Activated T-helper 1 cell treated with Interleukin-2 at 50 U/mL for 16 hours (primary cell): Measurements from ENCODE around the gene LONP2.
"Not testable (repeated sequence)": the region's sequence is repeated elsewhere in the genome, so short reads cannot be mapped to it uniquely, and the experiment has no call there.

Source experiments
- DNase-seq: peaks from one replicate; pipeline ENCODE4 v3.0.0-alpha.2; 2020; ENCODE audit warnings: low read depth

LONP2 gene

DNA sequence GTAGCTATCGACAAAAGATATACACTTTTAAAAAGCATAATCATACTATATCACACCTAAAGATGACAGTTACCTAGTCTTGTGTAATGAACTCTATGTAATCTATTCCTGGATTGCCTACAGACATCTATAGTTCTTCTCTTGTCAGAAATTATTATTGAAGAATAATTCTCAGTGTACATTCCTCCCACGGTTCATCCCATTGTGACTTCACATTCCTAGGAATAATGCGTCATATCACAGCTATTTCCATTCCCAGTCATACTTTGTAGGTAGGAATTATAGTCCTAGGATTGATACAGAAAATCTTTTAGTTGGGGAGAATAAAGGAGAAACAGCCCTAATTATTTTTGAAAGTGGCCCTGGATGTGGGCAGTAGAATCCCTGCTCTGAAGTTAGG, 47.2 kb downstream of the LONP2 start:
- no peak for DNase-seq

DNA sequence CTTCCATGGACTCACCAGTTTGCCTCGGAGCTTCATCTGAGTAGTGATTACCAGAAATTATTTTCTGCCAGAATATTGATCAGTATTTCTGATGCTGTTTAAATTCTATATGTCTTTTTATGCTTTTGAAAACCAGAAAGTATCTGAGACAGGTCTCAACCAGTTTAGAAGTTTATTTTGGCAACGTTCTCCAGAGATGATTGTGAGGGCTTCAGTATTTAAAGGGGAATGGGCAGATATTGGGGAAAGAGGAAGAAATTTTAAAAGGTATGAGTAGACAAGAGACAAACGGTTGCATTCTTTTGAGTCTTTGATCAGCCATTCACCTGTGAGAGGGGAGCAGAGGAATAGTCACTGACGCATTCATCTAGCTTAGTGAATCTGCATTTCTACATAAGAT, 47.7 kb downstream of the LONP2 start:
- no peak for DNase-seq

DNA sequence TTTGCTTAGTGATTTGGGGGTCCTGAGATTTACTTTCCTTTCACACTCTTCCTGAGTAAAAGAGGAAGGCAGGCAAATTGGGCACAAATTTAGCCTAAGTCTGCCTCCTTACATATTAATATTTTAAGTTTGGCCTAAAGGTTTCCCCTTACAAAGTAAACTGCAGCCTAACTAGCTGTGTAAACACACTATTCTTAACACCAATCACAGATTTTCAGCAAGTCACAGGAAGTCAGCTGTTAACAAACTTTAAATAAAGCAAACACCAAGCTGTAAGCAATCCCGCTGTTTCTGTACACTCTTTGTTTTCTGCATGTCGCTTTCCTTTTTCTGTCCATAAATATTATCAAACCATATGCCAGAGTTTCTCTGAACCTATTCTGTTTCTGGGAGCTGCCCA, 48.4 kb downstream of the LONP2 start:
- no peak for DNase-seq

DNA sequence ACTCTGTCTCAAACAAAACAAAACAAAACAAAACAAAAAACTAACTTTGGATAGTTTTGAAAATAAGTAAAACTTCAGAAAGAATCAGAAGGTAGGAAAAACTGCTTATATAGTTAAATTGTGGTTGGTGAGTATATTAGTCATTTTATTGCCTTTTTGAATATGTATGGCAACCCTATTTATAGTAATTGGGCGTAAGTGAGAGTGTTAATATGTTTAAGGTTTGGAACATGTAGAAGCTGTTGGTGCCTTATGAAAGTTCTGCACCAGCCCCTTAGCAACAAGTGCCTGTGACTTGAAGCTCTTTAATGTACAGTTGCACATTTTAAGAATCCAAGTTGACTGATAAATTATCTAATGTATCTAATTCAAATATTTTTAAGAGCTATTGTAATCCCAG, 50.6 kb downstream of the LONP2 start:
- no peak for DNase-seq

DNA sequence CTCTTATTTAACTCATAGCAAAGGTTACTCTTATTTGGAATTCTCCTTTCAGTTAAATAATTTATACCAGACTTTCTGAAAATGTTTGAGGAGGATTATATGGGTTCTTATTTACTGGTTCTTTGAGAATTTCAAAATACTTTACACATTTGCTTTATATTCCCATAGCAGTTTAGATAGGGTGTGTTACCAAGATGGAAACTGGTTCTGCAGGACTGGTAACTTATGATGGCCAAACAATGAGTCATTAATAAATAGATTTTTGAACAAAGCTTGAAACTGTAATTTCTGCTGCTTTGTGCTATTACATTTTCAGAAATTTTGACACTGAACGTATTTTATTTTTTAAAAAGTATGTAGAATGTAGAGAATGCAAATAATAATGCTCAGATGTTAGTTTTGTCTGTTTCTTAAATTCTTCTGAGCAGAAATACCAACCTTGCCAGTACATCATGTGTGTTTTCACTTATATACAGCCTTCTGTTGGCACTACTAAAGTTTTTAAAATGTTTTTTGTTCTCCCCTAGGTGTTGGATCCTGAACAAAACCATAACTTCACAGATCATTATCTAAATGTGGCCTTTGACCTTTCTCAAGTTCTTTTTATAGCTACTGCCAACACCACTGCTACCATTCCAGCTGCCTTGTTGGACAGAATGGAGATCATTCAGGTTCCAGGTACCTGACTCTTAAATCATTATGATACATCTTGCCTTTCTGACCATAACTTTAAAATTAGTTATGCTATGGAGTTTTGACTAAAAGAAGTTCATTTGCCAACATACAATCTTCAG, 51.6 kb downstream of the LONP2 start:
- DNase-seq: no peak

DNA sequence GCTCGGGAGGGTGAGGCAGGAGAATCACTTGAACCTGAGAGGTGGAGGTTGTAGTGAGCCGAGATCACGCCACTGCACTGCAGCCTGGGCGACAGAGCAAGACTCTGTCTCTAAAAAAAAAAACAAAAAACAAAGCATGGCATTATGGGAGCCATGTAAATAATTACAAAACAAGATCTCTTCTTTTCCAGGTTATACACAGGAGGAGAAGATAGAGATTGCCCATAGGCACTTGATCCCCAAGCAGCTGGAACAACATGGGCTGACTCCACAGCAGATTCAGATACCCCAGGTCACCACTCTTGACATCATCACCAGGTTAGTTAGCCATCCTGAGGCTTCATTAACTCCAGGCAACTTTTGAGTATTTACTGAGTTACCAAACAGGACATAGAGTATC, 55.4 kb downstream of the LONP2 start:
- DNase-seq: no peak

DNA sequence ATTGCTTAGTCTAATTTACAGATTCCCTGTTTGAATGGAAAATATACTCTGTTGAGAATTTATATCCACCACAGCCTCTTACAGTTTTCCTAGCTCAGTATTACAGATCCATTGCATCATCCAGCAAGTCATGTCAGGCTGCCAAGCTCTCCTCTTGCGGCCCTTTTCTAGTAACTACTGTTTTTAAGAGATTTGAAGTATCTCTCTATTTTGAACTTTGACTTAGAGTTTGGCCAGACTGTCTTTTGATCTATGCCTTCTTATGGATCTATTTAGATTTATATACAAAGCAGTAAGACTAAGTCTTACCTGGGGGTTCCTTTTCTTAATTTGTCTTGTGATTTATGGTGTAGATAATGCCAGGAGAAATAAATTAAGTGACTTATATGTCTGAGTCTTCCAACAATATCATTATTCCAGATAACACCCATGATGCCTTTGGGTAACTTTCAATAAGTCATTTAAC, 56.3 kb downstream of the LONP2 start:
- DNase-seq: no peak

DNA sequence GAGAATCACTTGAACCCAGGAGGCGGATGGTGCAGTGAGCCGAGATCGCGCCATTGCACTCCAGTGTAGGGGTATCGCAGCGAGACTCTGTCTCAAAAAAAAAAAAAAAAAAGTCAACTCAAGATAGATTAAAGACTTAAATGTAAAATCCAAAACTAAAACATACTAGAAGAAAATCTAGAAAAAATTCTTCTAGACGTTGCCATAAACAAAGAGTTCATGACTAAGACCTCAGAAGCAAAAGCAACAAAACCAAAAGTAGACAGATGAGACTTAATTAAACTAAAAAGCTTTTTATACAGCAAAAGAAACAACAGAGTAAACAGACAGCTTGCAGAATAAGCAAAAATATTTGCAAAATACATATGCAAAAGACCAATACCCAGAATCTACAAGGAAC, 64.4 kb downstream of the LONP2 start:
- DNase-seq: no peak

DNA sequence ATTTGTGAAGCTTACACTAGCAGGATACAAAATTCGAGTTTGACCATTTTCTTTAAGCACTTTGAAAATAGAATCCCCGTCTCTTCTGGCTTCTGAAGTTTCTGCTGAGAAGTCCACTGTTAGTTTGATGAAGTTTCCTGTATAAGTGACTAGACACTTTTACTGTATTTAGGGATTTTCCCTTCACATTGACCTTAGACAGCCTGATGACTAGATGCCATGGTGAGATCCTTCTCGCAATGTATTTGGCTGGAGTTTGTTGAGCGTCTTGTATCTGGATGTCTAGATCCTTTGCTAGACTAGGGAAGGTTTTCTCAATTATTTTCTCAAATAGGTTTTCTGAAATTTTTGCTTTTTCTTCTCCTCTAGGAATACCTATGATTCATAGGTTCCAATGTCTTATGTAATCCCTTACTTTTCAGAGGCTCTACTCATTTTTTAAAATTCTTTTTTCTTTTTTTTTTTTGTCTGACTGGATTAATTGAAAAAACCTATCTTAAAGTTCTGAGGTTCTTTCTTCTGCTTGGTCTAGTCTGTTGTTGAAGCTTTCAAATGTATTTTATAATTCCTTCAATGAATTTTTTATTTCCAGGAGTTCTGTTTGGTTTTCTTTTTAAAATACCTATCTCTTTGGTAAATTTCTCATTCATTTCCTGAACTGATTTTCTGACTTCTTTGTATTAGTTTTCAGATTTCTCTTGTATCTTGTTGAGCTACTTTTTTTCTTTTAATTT, 67.0 kb downstream of the LONP2 start:
- no peak for DNase-seq

DNA sequence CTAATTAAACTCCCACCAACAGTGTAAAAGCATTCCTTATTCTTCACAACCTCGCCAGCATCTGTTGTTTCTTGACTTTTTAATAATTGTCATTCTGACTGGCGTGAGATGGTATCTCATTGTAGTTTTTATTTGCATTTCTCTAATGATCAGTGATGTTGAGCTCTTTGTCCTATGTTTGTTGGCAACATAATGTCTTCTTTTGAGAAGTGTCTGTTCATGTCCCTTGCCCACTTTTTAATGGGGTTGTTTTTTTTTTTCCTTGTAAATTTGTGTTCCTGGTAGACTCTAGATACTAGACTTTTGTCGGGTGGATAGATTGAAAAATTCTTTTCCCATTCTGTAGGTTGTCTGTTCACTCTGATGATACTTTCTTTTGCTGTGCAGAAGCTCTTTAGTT, 69.8 kb downstream of the LONP2 start:
- not testable (repeated sequence) for DNase-seq

DNA sequence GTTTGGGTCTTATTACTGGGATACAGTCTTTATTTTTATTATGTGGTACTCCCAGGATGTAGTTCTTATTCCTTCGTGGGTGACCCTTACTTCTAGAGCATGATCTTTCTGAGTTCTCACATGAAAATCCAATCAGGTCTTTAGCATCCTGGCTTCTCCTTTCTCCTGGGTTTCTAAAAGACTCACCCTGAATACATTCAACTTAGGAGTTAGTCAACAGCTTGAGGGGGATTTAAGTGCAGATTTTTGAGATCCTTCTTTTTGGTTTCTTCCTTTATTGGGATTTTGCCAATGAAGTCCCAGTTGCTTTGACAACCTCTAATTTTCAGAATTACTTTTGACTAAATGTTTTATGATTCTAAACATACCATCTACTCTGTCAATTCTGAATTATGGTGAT, 72.9 kb downstream of the LONP2 start:
- no peak for DNase-seq

DNA sequence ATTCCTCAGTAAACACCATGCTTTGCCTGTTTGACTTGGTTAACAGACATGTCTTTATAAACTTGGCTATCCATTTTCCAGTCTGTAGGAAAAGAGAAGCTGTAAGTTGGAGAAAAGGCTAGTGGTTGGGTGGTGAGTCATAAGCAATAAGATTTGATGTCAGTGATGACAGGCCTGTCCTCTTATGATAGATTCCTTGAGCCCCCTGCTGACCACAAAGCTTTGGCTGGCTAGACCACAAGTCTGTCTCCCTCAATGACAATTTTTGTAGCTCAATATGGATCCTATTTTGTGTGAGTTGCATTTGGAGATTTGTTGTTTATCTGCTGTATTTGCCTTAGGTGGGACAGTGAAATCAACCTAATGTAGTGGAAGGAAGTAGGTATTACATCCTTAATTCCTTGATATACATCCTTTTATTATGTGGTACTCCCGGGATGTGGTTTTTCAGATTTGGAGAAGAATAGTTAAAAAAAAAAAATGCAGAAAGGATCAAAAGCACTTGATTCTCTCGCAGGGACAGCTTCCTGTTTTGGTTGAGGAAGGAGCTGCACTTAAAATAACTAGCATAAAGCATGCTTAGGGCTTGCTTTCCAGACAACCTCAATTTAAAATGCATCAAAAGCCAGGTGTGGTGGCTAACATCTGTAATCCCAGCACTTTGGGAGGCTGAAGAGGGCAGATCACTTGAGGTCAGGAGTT, 73.7 kb downstream of the LONP2 start:
- DNase-seq: no peak

DNA sequence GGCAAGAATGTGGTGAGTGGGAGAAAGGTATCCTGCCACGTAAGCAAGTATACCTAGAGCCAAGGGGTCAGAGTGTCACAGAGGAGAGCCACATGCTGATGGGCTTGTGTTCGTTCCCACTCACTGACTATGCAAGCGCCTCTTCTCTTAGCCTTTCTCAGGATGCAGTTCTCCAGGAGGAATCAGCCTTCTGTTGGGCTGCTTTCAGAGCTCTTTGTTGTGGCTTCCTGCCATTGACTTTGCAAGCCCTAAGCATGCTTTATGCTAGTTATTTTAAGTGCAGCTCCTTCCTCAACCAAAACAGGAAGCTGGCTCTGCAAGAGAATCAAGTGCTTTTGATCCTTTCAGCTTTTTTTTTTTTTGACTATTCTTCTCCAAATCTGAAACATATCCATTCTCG, 74.5 kb downstream of the LONP2 start:
- DNase-seq: peak; percentile 1

DNA sequence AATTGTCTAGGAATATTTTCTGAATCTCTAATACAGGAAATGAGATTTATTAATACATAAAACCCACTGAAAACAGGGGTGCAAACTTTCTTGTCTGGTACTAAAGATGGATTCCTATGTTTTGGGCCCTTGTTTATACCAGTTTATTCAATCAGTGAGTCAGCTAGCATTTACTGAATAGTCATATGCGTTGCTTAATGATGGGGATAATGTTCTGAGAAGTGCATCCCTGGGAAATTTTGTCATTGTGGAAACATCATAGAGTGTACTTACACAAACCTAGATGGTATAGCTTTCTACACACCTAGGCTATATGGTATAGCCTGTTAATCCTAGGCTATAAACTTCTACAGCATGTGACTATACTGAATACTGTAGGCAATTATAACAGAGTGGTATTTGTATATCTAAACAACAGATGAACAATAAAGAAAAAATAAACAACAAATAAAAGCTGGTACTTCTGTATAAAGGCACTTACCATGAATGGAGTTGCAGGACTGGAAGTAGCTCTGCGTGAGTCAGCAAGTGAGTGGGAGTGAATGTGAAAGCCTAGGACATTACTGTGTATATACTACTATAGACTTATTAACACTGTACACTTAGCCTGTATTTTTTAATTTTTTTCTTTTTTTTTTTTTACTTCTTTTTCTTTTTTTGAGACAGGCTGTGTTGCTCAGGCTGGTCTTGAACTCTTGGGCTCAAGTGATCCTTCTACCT, 77.4 kb downstream of the LONP2 start:
- DNase-seq: no peak

DNA sequence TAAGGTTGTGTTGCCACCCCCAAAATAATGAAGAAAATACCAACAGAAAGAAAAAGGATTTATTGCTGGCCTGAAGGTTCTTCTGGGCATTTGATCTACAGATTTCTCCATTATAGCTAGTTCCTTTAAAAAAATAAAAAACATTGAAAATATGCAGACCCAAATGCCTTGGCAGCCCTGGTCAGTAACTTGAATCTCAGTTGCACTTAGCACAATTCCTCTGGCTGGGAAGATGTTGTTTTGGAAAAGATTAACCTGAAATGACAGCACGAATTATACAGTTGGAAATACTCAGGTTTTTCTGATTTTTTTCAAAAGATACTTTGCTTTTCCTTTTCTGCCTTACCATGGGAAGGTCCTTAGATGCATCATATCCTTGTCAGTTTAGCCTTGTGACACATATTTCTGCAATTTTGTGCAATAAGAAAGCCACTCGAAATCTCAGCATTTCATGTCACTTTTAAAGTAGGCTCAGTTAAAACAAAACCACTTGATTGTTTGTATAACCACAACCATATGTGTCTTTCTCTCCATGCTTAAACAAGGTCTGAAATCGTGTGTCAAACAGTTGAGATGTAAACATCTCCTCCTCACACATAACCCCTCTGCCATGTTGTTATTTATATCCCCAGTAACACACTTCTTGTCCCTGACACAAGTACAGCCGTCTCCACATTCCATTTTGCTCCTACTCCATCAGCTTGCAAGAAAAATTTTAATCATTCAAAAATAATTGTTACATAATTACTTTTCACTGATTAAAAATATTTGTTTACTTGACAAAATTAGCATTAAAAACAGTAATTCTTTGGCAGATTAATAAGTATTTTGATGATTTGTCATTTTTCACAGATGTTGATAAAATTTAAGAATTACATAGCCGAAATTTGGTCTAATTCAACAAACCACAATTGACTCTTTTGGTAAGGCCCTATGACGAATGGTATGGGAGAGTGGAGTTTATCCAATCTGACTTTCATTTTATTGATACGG, 80.0 kb downstream of the LONP2 start:
- no peak for DNase-seq

DNA sequence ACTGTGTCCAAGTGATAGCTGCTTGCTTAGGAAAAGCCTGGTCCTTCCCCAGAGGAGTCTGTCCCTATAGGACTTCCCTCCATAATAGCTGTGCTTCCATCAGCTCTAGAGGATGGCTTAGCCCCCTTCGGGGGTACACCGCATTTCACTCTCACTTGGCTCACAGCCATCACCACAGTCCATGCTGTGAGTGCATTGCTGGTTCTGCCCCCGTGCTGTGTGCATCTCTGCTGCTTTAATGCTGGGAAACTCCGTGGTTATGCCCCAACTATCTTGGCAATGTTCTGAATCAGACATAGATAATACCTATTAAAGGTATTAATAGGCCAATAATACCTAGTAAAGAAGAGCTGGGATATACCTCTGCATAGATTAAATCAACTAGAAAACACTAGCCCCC, 82.8 kb downstream of the LONP2 start:
- no peak for DNase-seq

DNA sequence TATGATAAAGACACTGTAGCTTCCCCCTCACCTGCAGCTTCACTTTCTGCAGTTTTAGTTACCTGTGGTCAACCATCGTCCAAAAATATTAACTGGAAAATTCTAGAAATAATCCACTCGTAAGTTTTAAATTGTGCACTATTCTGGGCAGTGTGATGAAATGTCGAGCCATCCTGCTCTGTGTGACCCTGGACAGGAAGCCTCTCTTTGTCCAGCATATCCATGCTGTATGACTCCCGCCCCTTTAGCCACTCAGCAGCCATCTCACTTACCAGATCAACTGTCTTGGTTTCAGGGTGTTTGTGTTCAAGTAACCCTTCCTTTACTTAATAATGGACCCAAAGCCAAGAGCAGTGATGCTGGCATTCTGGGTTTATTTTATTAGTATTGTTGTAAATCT, 85.0 kb downstream of the LONP2 start:
- DNase-seq: no peak

DNA sequence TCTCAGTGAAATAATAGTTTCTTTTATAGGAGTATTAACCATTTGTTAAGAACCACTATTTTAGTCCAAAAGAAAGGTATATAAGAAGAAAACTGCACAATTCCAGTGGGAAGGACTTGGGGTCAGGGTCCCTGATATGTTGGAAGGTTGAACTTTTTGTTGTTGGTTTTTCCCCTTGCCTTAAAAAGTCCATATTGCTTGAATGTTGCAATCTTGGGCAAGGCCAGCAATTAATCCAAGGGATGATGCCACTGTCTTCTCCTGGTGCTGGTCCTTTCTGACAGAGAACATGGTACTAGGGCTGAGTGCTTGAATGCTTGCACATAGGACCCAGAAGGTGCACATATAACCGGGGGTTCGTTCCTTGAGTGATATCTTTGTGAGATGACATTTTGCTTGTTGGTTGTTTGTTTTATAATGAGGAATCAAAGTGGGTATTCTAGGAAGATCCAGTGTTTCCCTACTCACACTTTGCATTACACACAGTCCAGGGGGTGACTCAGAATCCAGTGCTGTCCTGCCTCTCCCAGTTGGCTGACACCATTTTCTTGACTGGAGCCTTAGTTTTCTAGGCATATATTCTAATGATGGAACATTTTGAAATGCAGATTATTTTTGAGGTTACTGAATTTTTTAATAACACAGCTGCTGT, 86.2 kb downstream of the LONP2 start:
- no peak for DNase-seq

DNA sequence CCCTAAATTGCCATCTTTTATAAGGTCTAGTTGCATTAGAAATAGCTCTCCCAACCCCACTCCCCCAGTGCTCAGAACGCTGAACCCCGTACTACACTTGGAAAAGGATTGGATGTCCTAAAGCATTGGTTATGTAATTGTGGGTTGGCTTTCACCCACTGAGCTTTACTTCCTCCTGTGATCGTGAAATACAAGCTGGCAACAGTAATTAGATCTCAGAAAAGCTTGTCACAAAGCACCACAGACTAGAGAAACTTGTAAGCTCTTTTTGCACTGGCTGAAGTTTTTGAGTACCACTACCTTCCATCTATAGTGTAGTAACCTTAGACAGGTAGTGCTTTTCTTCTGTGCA, 86.7 kb downstream of the LONP2 start:
- DNase-seq: no peak

DNA sequence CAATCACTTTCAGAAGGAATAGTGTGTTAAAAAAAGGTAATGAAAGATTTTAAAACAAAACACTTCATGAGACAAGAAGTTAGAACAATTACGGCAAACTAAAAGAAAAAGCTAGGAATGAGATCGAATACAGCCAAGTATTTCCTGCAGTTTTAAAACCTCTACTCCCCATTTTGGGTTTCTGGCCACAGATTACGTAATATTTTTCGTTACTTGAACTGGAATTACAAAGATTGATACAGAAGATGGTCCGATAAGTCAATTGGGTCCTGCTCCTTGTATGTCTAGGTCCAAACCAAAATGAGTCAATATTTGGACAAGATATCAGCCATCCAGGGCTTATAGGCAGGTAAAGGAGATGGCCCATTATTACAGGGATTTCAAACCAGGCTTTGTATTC, 88.9 kb downstream of the LONP2 start:
- no peak for DNase-seq

DNA sequence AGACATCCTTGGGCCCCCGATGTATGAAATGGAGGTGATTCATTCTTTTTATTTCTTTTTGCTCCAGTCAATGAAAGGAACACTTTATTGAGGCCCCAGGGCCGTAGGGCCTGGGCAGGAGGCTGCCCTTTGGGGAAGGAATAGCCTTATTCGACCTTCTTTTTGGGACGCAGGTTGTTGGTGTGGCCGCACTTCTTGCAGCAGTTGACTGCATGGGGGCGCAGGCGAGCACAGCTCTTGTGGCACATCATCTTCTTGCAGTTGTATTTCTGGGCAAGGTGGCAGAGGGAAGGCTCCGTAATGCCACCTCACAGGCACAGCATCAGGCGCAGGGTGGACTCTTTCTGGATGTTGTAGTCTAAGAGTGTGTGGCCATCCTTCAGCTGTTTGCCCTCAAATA, 90.2 kb downstream of the LONP2 start:
- no peak for DNase-seq
